CD4-positive, alpha-beta T cell treated with Interleukin-15 for 4 hours (primary cell): ENCODE measurements around the gene SNTG2.

Experiments
- DNase-seq: peaks from one replicate; pipeline ENCODE4 v3.0.0-alpha.2; 2020; ENCODE audit warnings: low spot score

SNTG2 gene

GRCh38 chr2:1238598-1239138 lies 288.0 kb downstream of the SNTG2 start:
- no peak for DNase-seq

- no peak for DNase-seq
Measured at GRCh38 chr2:1245193-1245592, 294.5 kb downstream of the SNTG2 start.

DNA sequence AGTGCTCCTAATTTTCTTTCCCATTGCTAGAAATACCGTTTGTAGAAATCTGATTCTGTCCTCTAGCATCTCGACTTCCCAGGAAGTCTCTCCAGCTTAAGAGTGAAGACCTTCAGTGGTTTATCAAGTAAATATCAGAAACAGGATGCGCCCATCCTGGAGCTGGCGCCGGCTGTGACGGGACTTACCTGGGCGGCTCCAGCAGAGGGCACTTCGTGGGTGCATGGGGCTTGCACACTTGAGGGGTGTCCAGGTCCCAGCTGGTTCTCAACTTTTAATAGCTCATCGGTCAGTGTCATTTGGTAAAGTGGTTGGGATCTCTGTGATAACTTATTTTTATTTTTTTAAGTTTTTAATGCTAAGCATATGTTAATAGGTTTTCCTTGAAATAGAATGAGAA lies 295.6 kb downstream of the SNTG2 start:
- no peak for DNase-seq

GRCh38 chr2:1246991-1247390 lies 296.3 kb downstream of the SNTG2 start:
- DNase-seq: no peak

DNA sequence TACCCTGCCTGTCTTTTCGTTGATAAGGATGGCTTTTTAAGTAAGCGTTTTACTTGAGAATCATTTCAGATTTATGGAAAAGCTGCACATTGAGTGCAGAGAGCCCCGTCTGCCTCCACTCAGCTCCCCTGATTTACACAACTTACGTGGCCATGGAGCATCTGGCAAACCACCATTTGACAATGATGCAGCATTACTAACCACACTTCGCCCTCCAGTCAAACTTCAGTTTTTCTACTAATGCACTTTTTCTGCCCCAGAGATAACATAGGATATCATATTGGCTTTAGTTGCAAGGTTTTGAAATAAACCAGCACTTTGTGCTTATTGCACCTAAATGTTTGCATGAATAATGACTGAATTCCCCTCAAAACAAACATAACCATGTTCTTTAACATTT lies 297.5 kb downstream of the SNTG2 start:
- no peak for DNase-seq

DNA sequence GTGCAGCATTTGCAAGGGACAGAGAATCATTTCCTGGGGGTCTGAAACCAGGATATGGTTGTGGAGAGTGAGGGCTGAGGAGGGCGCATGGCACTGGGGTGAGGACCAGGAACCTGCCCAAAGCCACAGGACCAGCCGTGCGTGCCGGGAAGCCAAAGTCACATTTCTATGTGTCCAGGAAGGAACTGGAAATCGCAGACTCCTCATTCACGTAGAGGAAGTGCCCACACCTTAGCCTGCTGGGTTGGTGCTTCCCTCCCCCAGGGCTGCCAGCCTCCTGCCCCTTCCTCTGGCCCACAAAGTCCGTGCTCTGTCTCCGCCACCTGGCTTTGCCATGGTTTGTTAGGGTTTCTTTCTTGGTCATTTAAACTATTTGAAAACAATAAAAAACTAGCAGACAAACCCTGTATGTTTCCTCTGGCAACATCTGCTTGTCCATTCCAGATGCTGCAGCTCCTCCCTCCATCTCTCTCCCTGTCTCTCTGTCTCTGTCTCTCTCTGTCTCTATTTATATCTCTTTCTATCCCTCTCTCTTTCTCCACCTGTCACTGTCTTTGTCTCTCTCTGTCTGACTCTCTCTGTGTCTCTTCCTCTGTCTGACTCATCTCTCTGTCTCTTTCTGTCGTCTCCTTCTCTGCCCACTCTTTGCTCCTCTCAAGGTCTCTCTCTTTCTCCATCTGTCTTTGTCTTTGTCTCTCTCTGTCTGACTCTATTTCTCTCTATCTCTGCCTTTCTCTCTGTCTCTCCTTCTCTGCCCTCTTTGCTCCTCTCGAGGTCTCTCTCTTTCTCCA lies 299.4 kb downstream of the SNTG2 start:
- DNase-seq: no peak

GRCh38 chr2:1251520-1251919 lies 300.9 kb downstream of the SNTG2 start:
- DNase-seq: no peak

GRCh38 chr2:1253629-1254028 lies 303.0 kb downstream of the SNTG2 start:
- no peak for DNase-seq

GRCh38 chr2:1254662-1255343 lies 304.2 kb downstream of the SNTG2 start:
- DNase-seq: no peak

DNA sequence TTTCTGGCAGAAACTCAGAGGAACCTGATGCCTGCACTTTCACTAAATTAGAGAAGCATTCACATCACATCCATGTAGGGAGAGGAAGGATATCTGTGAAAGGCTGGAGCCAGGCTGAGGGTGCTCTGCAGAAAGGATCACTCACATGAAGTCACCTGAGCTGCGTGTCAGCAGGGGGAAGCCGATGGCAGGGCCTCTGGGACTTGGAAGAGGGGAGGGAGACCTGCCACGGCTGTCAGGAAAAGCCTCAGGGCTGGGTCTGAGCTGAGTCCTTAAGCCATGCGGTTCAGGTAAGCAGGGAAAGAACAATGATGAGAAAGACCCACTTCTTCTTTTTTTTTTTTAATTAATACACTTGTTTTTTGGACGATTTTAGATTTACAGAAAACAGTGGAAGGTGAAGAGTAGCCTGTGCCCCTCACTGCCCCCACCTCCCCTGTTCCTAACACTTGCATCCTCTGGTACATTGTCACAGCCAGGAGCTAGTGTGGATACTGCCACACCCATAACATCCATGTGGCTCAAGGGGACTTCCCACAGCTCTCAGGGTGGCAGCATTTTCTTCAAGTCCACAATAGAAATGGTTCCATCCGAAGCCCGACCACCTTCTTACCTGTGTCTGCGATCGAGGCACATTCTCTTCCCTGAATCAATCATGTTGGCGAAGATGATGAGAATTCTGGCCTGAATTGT lies 306.1 kb downstream of the SNTG2 start:
- DNase-seq: no peak

GRCh38 chr2:1257334-1257733 lies 306.7 kb downstream of the SNTG2 start:
- DNase-seq: no peak

GRCh38 chr2:1259746-1260145 lies 309.1 kb downstream of the SNTG2 start:
- DNase-seq: no peak

- no peak for DNase-seq
Measured at GRCh38 chr2:1262609-1263008, 312.0 kb downstream of the SNTG2 start.

GRCh38 chr2:1265454-1265853 lies 314.8 kb downstream of the SNTG2 start:
- DNase-seq: no peak

DNA sequence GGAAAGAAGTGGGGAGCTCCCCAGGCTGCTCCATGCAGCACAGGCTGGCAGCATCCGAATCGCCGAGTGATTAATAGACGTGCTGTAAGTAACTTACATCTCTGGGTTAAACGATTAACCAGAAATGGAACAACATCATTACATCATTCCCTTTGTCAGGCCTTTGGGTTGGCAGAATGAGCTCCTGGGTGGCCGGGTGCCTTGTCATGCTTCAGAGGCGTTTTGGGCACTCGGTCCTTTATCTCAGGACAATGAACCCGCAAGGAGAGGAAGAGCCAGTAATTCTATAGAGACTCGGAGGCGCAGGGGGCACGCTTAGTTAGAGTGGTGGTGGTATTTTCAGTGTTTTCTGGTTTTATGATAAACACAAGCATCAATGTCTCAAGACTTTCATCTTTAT lies 315.7 kb downstream of the SNTG2 start:
- DNase-seq: no peak

DNA sequence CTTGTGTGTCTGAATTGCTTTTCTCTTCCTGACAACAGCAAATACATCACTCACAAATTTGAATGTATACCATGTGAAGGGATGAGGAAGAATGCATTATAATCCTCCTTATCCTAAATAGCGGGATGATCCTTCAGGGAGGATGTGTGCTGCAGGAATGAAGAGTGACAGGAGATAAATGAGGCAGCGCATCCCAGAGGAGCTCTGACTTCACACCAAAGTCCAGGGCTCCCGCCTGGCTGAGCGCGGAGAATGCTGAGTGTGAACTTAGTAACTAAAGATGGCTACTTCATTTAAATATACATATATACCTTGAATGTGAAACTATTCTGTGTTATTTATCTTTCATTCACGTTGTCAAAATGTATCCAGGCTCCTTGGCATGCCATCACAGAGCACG lies 317.4 kb downstream of the SNTG2 start:
- DNase-seq: no peak

DNA sequence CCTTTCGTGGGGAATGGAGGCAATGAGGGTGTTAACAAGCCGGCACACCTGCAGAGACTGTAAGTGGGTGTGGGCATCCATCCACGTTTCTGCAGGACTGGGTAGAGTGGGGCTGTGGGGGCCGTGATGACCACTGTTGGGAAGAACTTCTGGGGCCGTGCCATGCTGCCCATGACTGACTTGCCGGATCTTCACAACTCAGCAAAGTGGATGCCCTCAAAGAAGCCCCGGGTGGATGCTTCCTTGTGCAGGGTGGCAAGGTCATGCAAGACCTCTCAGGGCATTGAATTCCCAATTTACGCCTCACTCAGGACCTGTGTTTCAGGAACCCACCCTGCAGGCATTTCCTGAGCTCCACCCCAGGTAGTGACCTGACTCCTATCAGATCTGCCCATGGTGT lies 319.2 kb downstream of the SNTG2 start:
- no peak for DNase-seq

- DNase-seq: no peak
Measured at GRCh38 chr2:1272835-1273234, 322.2 kb downstream of the SNTG2 start.

DNA sequence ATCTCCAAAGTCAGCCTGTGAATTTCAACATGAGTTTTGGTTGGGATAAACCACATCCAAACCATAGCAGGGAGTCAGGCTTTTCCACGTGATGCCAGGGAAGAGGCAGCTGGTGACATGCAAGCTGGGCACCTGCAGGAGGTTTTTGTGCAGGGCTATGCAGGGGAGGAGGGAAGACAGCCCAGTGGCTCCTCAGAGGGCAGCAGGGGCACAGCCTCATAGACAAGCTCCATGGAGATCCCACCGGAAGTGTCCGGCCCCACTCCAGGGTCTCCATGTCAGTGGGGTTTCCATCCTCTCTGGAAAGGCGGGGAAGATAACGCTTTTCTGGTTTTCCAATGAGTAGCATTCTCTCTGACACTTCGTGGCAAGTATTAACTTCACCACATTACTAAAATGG lies 327.0 kb downstream of the SNTG2 start:
- no peak for DNase-seq

DNA sequence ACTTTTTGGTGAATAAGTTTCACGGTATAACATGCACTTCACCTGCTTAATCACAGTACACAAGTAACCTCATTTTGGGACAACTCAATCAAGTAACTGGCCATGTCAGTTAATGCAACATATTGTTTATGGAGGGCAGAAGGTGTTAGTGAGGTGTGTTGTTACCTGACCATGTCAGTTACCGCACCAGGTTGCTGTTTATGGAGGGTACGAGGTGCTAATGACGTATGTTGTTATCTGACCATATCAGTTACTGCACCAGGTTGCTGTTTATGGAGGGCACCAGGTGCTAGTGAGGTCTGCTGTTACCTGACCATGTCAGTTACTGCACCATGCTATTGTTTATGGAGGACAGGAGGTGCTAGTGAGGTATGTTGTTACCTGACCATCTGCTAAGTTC lies 327.5 kb downstream of the SNTG2 start:
- no peak for DNase-seq

DNA sequence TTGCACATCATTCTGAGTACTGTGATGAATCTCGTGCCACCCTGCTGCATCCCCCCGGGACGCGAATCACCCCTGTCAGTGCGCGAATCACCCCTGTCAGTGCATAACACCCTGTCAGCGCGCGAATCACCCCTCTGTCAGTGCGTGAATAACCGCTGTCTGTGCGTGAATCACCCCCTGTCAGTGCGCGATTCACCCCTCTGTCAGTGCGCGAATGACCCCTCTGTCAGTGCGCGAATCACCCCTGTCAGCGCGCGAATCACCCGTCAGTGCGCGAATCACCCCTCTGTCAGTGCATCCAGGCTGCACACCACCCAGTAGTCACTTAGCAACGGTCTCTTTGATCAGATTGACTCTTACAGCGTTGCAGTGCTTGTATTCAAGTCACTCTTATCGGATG lies 328.2 kb downstream of the SNTG2 start:
- no peak for DNase-seq

DNA sequence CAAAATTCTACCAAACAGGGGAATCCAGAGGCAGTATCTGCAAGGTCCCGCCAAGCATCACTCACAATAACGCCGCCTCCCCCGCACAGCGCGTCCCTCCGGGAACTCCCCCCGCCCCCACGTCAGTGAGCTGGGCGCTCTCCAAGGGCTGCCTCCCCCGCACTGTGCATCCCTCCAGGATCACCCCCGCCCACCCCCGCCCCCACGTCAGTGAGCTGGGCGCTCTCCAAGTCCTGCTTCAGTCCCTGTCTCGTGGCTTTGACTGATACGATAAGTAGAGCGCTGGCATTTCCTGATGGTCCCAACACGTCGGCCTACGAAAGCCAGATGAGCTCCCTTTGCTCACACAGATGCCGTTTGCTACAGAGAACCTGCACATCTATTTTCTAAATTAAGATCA lies 331.9 kb downstream of the SNTG2 start:
- DNase-seq: no peak
